ENCODE results near the gene CHD5.

CHD5 gene

DNA sequence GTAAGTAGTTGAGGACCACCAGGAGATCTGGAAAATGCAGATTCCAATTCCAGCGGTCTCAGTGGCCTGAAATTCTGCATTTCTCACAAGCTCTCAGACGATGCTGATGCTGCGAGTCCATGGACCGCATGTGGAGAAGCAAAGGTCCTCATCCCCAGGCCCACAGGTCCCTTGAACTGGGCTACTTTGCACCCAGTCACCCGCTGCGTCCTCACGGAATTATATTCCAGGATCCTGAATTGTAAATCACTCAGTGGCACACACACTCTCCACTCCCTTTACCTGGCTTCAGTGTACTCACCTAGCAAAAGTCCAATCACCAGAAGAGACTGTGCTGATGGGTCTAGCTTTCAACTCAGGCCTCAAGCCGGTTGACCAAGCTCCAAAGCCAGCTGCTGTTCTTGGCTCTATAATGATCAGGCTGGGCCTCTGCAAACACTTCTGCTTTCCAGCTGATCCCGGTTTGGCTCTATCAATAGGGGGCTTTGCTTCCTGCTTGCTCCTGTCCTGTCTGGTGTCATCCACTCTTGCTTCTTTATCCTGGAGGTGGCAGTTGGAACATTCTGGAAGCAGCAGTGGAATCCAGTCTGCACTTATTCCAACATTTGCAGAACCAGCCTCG is 20.2 kb upstream of the CHD5 start:
- no peak for DNase-seq (ENCODE audit: low spot score)

- DNase-seq (ENCODE audit: low spot score), result peak; percentile 96
These were observed 19.4 kb upstream of the CHD5 start, which contains the start of gene RPL22 for GRCh38 chr1:6199298-6200187. Gene RPL22 (minus strand): TSS chr1:6199595. CDS start chr1:6199573, 22 bp downstream.

GRCh38 chr1:6198646-6199297 is 18.7 kb upstream of the CHD5 start:
- peak; percentile 26 for DNase-seq (ENCODE audit: low spot score)

GRCh38 chr1:6197746-6198427 is 17.8 kb upstream of the CHD5 start:
- DNase-seq (ENCODE audit: low spot score), result peak; percentile 4

GRCh38 chr1:6191968-6192367 is 11.8 kb upstream of the CHD5 start:
- no peak for DNase-seq (ENCODE audit: low spot score)

- DNase-seq (ENCODE audit: low spot score), result no peak
These were observed 8.3 kb upstream of the CHD5 start for GRCh38 chr1:6188466-6188865.

DNA sequence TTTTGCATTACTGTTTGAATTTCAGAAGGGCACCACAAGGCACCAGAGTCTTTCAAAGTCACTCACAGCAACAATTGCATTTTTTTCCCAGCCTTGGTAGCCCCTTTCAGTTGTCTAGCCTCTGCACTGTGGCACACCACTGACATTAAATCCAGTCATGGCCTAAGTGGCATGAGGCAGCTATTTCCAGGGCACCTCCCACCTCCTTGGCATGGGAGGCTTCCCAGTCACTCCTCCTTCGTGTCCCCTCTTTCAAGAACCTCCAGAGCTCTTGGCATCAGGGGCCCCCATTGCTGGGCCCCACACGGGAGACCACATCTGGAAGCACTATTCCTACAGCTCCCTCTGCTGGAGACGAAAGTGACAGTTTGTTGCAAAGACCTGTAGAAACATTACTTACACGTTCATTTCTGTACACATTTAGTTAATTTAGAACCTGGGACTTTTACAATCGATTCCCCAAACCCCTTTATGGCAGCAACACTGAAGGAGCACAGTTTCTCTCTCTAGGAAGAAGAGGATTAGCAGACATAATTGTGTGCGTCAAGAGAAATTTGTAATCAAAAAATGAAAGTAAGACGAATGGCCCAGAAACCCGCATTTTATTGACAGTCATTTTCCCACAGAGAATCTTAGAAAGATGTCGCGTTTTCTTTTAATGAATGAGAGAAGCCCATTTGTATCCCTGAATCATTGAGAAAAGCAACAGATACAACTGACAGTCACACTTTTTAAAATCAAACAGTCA is 5.7 kb upstream of the CHD5 start:
- DNase-seq (ENCODE audit: low spot score), result peak; percentile 18

DNA sequence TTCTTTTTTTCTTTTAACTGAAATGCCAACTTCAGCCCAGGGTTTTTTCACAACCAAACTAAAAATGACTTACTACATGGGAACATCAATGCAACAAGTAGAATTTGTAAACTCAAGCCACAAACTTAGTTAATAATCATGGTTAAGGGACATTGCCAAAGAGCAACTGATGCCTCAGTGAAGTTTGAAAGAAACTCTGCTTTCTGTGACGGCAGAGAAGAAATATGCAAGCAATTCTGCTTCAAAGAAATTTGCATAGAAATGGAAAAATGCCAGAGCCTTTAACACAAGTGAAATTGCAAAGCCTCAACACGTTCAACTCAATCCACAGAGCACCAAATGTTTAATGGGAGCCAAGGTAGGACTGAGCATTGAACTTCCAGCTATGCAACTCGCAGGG is 5.0 kb upstream of the CHD5 start:
- DNase-seq (ENCODE audit: low spot score), result peak; percentile 46

GRCh38 chr1:6184083-6184783 is 4.1 kb upstream of the CHD5 start:
- DNase-seq (ENCODE audit: low spot score), result no peak

DNA sequence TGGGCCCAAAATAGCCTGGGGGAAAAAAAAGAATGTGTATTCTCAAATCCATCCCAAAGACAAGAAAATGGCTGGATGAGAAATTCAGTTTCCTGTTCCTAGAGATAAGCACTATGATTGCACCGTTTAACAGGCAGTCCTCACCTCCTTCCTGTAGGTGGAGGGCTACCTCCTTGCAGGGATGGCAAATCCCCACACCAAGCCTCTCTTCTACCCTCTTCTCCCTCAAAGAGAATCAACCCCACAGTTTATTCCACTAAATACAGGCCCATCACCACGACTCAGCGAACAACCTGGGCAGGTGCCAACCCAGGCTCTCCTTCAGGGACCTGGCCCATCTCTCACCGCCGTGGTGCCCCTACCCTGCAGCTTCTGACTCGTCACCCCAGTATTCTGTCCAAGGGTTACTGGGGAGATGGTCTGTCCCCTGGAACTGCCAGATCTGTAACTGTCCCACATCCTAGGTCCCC is 3.4 kb upstream of the CHD5 start:
- DNase-seq (ENCODE audit: low spot score), result peak; percentile 8

DNA sequence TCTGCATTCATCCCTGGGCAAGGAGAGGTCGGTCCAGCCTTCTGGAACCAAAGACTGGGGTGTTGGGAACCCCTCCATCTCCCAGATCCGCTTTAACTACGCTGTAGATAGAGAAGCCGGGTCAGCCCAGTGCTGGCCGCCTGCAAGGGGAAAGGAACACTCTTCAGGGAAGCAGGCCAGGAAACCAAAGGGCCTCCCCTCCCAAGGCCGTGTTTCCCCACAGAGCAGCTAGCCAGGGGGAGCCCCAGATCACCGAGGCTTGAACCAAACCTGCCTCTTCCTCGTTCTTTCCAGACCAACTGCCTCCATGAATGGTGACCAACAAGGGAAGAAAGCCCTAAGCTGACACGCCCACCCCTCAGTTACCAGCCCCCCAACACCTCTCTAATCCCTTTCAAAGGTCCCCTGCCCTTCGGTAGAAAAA is 1.2 kb upstream of the CHD5 start:
- DNase-seq (ENCODE audit: low spot score), result no peak

- no peak for DNase-seq (ENCODE audit: low spot score)
These were observed 688 bp upstream of the CHD5 start for GRCh38 chr1:6180707-6181311.

GRCh38 chr1:6179564-6180175 is 451 bp downstream of the CHD5 start:
- no peak for DNase-seq (ENCODE audit: low spot score)

DNA sequence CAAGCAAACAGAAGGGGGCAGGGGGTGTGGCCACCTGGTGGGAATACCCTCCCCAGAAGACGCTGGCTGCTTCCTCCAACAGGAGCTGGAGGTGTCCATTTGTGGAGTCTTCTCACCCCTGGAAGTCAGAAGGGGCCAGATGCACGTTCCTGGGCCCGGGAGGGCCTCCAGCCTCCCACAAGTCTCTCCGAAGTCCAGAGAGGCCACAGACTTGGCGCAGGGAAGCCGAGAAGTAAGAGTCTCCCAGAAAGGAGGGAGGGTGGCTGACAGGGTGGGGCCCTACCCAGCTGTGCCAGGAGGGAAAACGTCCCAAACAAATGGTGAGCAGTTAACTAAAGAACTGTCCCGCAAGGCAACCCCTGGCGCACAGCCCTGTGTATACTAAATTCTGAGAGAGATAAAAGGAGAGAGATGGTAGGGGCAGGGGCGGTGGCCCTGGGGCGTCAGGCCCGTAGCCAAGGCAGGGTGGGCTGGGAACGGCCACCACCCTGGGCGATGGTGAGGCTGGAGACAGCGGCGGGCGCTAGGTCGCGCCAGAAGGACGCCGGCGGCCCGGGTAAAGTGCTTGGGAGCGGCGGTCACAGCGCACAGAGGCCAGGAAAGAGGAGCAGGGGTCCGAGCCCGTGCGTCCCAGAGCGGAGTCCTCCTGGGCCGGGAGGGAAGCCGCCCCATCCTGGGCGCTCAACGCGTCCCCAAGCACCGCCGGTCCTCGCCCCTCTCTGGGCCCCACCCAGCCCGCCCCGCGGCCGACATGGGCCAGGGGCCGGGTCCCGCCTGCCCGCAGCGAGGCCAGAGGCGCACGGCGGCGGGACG is 1.2 kb downstream of the CHD5 start:
- DNase-seq (ENCODE audit: low spot score), result no peak

DNA sequence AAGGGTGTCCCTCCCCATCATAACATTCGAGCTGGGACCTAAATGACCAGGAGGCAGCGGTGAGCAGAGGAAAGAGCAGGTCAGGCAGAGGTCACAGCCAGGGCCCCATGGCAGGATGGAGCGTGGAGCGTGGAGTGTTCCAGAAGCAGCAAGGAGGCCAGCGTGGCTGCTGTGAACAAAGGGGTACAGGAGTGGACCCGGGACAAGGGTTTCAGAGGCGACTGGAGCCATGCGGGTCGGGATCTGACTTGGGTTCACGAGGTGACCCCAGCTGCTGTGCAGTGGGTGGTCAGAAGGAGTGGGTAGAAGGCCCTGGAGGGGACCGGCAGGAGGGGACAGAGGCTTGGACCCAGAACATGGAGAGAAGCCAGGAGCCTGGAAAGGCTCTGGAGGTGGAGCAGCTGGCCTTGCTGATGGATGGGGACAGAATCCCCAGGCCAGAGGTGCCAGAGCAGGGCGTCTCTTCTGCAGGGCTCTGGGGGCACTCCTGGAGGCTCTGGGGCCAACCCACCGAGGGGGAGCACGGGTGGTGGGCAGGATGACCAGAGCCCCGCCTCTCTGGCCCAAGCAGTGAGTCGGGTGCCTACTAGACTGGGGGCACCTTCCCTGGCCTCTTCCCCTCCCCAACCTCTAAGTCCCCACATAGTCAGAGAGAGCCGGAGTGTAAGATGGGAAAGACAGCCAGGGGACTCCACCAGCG is 2.3 kb downstream of the CHD5 start:
- DNase-seq (ENCODE audit: low spot score), result no peak

DNA sequence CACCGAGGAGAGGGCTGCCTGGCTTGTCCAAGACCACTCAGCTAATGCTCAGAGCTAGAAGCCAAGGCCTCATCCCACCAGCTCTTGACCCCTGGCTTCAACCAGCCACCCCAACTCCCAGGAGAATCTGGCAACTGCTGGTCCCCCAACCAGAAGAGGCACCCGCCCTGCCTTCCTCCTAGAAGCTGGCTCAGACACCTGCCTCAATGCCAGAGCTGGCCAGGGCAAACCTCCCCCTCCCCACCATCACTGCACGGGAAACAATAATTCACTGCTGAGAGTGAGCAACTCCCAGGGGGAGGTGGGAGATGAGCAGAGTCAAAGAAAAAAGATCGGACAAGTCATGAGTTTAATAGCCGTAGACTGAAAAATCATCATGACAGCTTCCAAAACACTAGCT is 3.3 kb downstream of the CHD5 start:
- DNase-seq (ENCODE audit: low spot score), result no peak

DNA sequence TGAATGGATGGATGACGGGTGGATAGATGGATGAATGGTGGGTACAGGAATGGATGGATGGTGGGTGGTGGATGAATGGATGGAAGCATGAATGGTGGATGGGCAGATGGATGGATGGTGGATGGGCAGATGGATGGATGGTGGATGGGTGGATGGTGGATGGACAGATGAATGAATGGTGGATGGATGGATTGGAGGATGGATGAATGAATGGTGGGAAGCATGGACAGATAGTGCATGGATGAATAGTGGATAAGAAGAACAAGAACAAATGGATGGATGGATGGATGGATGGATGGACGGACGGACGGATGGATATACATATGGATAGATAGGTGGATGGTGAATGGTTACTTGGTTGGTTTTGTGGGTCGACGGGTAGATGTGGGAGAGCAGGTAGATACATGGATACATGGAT is 4.7 kb downstream of the CHD5 start:
- DNase-seq (ENCODE audit: low spot score), result no peak

GRCh38 chr1:6174621-6175410 is 5.3 kb downstream of the CHD5 start:
- no peak for DNase-seq (ENCODE audit: low spot score)
